ES-I3 (cell line): ENCODE results near the gene CADPS2.
"Not testable (repeated sequence)": the region's sequence is repeated elsewhere in the genome, so short reads cannot be mapped to it uniquely, and the experiment has no call there.

Experiments used
- H3K36me3 ChIP-seq: 2 replicates; pipeline ENCODE4 v1.6.1; 2013; ENCODE audit warnings: mild to moderate bottlenecking, low read length, control low read depth, moderate library complexity; ENCODE audit not compliant: insufficient read depth
- H3K4me1 ChIP-seq: 2 replicates; pipeline ENCODE4 v1.6.1; 2013; ENCODE audit warnings: mild to moderate bottlenecking, control low read depth, low read length; ENCODE audit not compliant: insufficient read depth
- H3K9ac ChIP-seq: 2 replicates; pipeline ENCODE4 v1.6.1; 2013; ENCODE audit warnings: low read depth, mild to moderate bottlenecking, low read length, moderate library complexity
- H3K9me3 ChIP-seq: 2 replicates; pipeline ENCODE4 v1.6.1; 2013; ENCODE audit warnings: mild to moderate bottlenecking, low read length, moderate library complexity; ENCODE audit not compliant: control insufficient read depth, insufficient read depth

The CADPS2 gene

GRCh38 chr7:122300956-122301833 is 585.1 kb downstream of the CADPS2 start:
- Histone ChIP-seq H3K9ac (peak overlapping the region; percentile 78; the same call in 1 of the 2 replicates), H3K36me3 (no peaks in the 10 kb centered on the region), H3K4me1 (peaks cover 11% of the 10 kb centered on the region; the same call in 1 of the 2 replicates), H3K9me3 (no peaks in the 10 kb centered on the region)

DNA sequence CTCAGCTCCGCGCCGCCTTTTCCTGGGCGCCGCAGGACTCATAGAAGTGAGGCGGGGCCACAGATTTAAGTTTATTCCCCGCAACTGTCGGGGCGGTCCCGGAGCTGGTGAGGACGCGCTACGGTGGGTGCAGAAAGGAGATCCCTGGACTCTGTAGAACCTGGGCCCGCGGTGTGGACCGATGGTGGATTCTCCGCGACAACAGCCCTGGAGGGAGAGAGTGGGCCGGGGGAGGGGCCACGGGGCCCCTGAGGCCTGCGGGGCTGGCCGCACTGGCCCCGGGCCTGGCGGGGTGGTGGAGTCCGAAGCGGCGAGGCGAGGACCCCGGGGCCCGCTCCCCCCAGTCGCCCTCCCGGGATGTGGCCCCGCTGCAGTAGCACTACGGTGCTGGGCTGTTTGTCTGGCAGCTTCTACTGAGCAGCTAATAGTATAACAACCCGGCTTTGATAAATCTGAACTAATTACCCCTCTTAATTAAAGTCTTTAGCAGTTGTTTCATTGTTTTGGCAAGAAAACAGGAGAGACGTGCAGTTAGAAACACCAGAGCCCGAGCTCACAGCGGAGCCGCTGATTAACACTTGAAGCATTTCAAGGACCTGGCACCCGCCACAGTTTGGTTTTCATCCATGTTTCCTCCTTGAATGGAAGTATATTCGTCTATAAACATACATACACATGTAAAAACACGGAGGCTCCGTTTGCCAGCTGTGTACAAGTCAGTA is 585.9 kb downstream of the CADPS2 start:
- Histone ChIP-seq H3K9me3 (no peaks in the 10 kb centered on the region), H3K9ac (peak overlapping the region; percentile 78)

GRCh38 chr7:122299624-122300210 is 586.5 kb downstream of the CADPS2 start:
- Histone ChIP-seq H3K4me1 (peaks cover 11% of the 10 kb centered on the region; the same call in 1 of the 2 replicates), H3K36me3 (no peaks in the 10 kb centered on the region), H3K9ac (peak overlapping the region; percentile 78), H3K9me3 (no peaks in the 10 kb centered on the region)

More for the DNA sequence above, 585.9 kb downstream of the CADPS2 start:
- peaks cover 11% of the 10 kb centered on the region; the same call in 1 of the 2 replicates for H3K4me1 ChIP-seq
- H3K36me3 ChIP-seq = no peaks in the 10 kb centered on the region

GRCh38 chr7:122298618-122299017 is 587.6 kb downstream of the CADPS2 start:
- Histone ChIP-seq H3K36me3 (no peaks in the 10 kb centered on the region), H3K9me3 (no peaks in the 10 kb centered on the region), H3K9ac (no peak overlapping the region), H3K4me1 (peaks cover 11% of the 10 kb centered on the region; the same call in 1 of the 2 replicates)

- H3K4me1 ChIP-seq = peaks cover 10% of the 10 kb centered on the region; the same call in 1 of the 2 replicates
- H3K9me3 ChIP-seq = no peaks in the 10 kb centered on the region
- H3K9ac ChIP-seq = no peak overlapping the region
- H3K36me3 ChIP-seq = no peaks in the 10 kb centered on the region
These were observed 588.1 kb downstream of the CADPS2 start for GRCh38 chr7:122298131-122298530.

GRCh38 chr7:122291189-122291588 is 595.1 kb downstream of the CADPS2 start:
- Histone ChIP-seq H3K4me1 (no peaks in the 10 kb centered on the region), H3K9me3 (peaks cover 8% of the 10 kb centered on the region; the same call in 1 of the 2 replicates), H3K36me3 (no peaks in the 10 kb centered on the region), H3K9ac (no peak overlapping the region)

DNA sequence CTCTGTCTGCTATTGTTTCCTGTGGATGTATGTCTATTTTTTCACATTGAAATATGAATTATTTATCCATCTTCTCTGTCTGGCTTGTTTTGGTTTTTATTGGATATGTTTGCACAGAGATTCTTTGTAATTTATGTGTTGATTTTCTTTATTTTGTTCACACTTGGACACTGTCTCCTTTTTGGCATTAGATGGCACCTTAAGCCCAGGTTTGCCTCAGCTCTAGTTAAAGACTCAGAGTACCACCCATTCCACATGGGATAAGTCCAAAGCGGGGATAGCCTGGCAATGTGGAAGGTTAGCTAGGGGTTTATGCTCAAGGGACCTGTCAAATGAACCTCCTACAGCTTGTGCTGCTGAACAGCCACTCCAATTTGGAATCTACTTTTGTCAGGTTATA is 595.8 kb downstream of the CADPS2 start:
- Histone ChIP-seq H3K4me1 (no peaks in the 10 kb centered on the region), H3K9me3 (peaks cover 8% of the 10 kb centered on the region; the same call in 1 of the 2 replicates), H3K36me3 (no peaks in the 10 kb centered on the region), H3K9ac (no peak overlapping the region)

GRCh38 chr7:122289426-122289825 is 596.8 kb downstream of the CADPS2 start:
- Histone ChIP-seq H3K4me1 (no peaks in the 10 kb centered on the region), H3K9me3 (peaks cover 8% of the 10 kb centered on the region; the same call in 1 of the 2 replicates), H3K9ac (no peak overlapping the region), H3K36me3 (no peaks in the 10 kb centered on the region)

GRCh38 chr7:122284608-122285007 is 601.7 kb downstream of the CADPS2 start:
- H3K4me1 ChIP-seq, H3K9me3 ChIP-seq, H3K36me3 ChIP-seq: not testable (repeated sequence)
- peak overlapping the region; percentile 25; the same call in 1 of the 2 replicates for H3K9ac ChIP-seq

DNA sequence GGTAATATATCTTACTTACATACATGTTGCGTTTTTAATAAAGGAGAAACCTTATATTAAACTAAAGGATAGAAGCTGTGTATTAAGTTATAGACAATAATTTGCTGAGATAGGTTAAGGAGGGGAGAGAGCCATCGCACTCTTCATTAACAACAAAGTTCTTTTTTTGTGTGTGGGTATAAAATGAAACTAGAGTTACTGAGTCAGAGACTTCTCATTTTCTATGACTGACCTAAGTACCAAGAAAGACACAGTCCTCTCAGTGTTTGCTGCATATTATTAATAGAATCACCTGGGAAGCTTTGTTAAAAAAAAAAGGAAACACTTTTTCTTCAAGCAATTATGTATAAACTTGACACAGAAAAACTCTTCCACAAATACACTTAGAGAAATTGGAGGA is 613.1 kb downstream of the CADPS2 start:
- H3K9ac ChIP-seq = no peak overlapping the region
- H3K36me3 ChIP-seq = no peaks in the 10 kb centered on the region
- H3K4me1 ChIP-seq = peaks cover 3% of the 10 kb centered on the region; the same call in 1 of the 2 replicates
- no peaks in the 10 kb centered on the region for H3K9me3 ChIP-seq

DNA sequence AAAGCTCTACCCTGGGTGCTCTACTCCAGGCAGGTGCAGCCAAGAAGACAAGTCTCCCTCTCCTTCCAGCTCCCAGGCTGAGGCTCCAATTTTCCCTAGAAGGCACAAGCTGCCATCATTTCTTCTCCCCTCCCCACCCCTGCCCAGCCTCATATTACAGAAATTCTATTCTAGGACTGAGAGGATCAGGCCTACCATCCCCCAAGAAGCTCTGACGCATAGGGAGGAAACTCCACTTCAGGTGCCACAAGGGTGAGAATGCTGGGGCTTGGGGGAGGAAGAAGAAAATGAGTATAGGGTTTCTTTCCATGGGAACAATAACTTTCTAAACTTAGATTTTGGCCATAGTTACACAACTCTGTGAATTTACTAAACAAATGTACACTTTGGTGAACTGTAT is 617.0 kb downstream of the CADPS2 start:
- peaks cover 3% of the 10 kb centered on the region; the same call in 1 of the 2 replicates for H3K4me1 ChIP-seq
- no peak overlapping the region for H3K9ac ChIP-seq
- H3K9me3 ChIP-seq = no peaks in the 10 kb centered on the region
- H3K36me3 ChIP-seq = no peaks in the 10 kb centered on the region
